GM12872 (cell line): ENCODE measurements around the gene GALNT16.

Experiments
- CTCF ChIP-seq: IDR thresholded peaks from 3 replicates; pipeline ENCODE4 v1.5.1; 2011; ENCODE audit warnings: low read depth, mild to moderate bottlenecking, low read length, moderate library complexity; ENCODE audit not compliant: insufficient read depth

The GALNT16 gene

GRCh38 chr14:69363964-69364363, 104.0 kb downstream of the GALNT16 start:
- TF ChIP-seq CTCF, result no peak

DNA sequence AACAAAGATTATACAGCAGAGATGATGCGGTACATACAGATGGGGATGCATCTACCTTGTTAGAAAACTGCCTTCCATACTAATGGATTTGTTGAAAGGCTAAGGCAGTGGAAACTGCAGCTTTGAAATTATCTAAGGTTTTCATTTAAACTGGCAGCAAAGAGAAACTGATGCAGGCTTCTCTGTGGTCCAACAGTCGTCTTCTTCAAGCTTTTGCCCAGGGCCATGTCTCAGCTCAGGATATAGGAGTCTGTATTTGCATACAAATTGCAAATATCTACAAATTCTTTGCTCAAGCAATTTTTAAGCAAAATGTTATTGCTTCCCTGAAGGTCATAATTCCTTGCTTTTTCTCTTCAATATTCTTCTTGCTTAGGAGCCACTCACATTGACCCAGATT, 104.4 kb downstream of the GALNT16 start:
- no peak for TF ChIP-seq CTCF

DNA sequence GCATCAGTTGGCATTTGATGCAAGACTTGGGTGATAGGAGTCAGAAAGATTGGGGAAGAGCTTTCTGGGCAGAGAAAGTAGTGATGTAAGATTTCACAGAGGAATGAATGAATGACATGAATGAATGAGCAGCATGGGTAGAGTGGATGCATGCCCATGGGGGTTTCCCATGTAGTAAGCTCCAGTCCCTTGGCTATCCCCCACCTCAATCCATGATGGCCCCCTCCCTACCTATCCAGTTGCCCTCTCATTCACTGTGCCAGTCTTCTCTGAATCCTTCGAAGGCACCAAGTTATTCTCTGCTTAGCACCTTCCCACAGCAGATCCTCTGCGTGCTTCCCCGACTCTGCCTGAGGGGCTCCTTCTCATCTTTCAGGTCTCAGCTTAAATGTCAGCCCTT, 106.1 kb downstream of the GALNT16 start:
- TF ChIP-seq CTCF, result no peak

- no peak for TF ChIP-seq CTCF
Observed at GRCh38 chr14:69366761-69367160, 106.8 kb downstream of the GALNT16 start.

GRCh38 chr14:69368381-69368780, 108.4 kb downstream of the GALNT16 start:
- TF ChIP-seq CTCF, result no peak

DNA sequence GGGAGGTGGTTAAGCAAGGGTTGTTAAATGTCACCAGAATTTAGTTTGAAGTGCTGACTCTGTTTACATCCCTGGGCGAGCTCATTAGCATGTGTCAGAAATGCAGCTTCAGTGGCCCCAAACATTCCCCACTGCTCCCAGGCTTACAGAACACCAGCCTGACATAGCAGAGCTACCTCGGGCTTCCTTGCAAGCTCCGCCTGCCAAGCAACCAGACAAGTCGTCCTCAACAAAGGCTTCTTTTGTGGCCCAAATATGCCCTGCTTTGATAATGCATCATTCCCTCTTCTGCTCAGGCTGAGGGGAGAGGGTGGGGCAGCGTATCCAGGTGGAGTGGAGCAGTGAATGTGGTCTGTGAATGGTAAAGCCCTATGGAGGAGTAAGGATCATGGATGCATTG, 110.1 kb downstream of the GALNT16 start:
- no peak for TF ChIP-seq CTCF

GRCh38 chr14:69372146-69372545, 112.2 kb downstream of the GALNT16 start:
- TF ChIP-seq CTCF, result no peak

- TF ChIP-seq CTCF, result no peak
Observed at GRCh38 chr14:69373104-69373503, 113.1 kb downstream of the GALNT16 start.
